22Rv1 (cell line): ENCODE measurements around the gene FBXL12.

Experiments used
- ZFX ChIP-seq: fragments of 450-650 bp; IDR thresholded peaks from 2 replicates; pipeline ENCODE4 v1.6.1; 2017; ENCODE audit warnings: antibody characterized with exemption, borderline replicate concordance
- TF ChIP-seq, protein P1 (sequence below): fragments of 450-650 bp; IDR thresholded peaks from 2 replicates; pipeline ENCODE4 v1.5.1; 2017; ENCODE audit warnings: mild to moderate bottlenecking

DNA sequence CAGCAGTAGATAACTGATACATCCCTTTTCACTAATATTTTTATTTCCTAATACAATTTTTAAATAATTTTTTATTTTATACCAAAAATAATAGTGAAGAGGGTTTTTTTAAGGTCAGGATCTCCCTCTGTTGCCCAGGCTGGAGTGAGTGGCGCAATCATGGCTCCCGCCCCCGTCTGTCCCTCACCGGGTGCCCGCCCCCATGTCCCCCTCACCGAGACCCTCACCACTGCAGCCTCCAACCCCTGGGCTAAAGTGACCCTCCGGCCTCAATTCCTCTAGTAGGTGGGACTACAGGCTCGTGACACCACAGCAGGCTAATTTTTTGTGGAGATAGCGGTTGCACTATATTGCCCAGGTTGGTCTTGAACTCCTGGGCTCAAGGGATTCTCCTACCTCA, 32.5 kb downstream of the FBXL12 start:
- TF ChIP-seq, protein P1, sequence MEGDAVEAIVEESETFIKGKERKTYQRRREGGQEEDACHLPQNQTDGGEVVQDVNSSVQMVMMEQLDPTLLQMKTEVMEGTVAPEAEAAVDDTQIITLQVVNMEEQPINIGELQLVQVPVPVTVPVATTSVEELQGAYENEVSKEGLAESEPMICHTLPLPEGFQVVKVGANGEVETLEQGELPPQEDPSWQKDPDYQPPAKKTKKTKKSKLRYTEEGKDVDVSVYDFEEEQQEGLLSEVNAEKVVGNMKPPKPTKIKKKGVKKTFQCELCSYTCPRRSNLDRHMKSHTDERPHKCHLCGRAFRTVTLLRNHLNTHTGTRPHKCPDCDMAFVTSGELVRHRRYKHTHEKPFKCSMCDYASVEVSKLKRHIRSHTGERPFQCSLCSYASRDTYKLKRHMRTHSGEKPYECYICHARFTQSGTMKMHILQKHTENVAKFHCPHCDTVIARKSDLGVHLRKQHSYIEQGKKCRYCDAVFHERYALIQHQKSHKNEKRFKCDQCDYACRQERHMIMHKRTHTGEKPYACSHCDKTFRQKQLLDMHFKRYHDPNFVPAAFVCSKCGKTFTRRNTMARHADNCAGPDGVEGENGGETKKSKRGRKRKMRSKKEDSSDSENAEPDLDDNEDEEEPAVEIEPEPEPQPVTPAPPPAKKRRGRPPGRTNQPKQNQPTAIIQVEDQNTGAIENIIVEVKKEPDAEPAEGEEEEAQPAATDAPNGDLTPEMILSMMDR = no peak
- no peak for TF ChIP-seq ZFX
